H1 (cell line): Measurements from ENCODE around the gene NAIF1. TPM values are rescaled to one million over a fixed set of nuclear protein-coding genes. Genes with fewer than 3 reads are reported as not detected.

Experiments
- CHD2 ChIP-seq: IDR thresholded peaks from 2 replicates; pipeline ENCODE4 v1.6.1; 2012; ENCODE audit warnings: low read length, improper control_type of control experiment
- EP300 ChIP-seq, 2 experiments: IDR thresholded peaks; 1 replicate in 1 of 2; 2 replicates in 1 of 2; pipeline ENCODE4 v1.6.1; 2011 to 2012; ENCODE audit warnings: low read depth in 2 of 2, low read length in 2 of 2, mild to moderate bottlenecking in 2 of 2, borderline replicate concordance in 1 of 2, inconsistent platforms in 1 of 2, moderate library complexity in 1 of 2
- POLR2A ChIP-seq, 2 experiments: IDR thresholded peaks; 1 replicate in 1 of 2; 2 replicates in 1 of 2; pipeline ENCODE4 v1.6.1; 2011; ENCODE audit warnings: low read depth in 2 of 2, low read length in 2 of 2, mild to moderate bottlenecking in 2 of 2; ENCODE audit errors: control extremely low read depth in 1 of 2
- SP1 ChIP-seq: IDR thresholded peaks from 2 replicates; pipeline ENCODE4 v1.6.1; 2011; ENCODE audit warnings: low read depth, low read length
- SP4 ChIP-seq: IDR thresholded peaks from 2 replicates; pipeline ENCODE4 v1.6.1; 2012; ENCODE audit warnings: low read length, inconsistent platforms
- ZNF274 ChIP-seq: IDR thresholded peaks from 2 replicates; pipeline ENCODE4 v1.7.0; 2012; ENCODE audit warnings: low read length, borderline replicate concordance; ENCODE audit errors: extremely low read depth
- polyA plus RNA-seq, 7 experiments: library from polyadenylated mRNA; depleted of rRNA in 3 of 7; stranded (reverse) in 5 of 7; unstranded in 2 of 7; fragments of >200 nt in 5 of 7; fragments of 200-250 nt in 2 of 7; gene quantifications; 1 replicate in 5 of 7; 2 replicates in 1 of 7; 4 replicates in 1 of 7; pipeline versions ENCODE4 v1.2.1 to v1.2.3, GENCODE V29; 2011 to 2013; ENCODE audit warnings: missing spikeins in 2 of 7, mixed read lengths in 2 of 7
- total RNA-seq: library from RNA; stranded (reverse); fragmentation: NEBNext Ultra II Directional; extraction: Animal tissue kit (Norgen Biotek cat#: 25700); gene quantifications from 2 replicates; pipeline ENCODE4 v1.2.1, GENCODE V29; 2021

NAIF1 gene
- total and polyA plus RNA-seq, 2 of the 8 experiments (the other 6 are each of a cell fraction or from before 2014, with no cell fraction given): 8.7 to 9.0 TPM

DNA sequence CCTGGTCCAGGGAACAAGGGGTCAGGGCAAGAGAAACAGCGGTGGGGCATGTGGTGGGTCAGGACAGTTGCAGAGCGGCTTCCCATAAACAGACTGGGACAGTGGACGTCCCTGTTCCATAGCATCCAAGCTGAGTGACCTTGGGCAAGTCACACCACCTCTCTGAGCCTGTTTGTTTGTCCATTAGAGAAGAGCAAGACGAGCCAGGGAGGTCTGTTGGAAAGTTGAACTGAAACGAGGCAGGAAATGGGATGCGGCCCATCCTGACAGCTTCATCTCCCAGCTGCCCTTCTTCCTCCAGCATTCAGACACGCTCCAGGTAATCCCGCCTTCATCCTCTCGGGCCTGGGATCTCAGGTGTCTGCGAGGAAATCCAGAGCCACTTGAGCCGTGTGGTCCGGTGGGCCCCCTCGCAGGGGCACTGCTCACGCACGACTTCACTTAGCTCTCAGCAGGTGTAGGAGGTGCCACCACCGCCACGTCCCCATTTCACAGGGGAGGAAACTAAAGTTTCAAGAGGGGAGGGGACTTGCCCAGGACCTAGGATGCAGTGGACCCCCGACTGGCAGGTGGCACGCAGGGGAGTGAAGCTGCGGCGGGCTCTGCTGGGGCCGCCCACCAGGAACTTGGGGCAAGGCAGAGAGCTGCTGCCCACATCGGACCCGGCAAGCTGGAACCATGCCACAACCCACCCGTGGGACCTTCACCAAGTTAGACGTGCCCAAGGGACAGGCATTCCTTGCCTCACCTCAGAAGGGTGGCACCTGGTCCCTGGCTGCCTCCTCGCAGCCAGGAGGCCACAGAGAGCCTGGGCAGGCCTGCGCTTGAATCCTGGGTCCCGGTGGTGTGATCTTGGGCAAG lies 47.4 kb upstream of the NAIF1 start (continued):
- TF ChIP-seq CHD2 (no peak), SP4 (no peak), POLR2A (IDR thresholded peaks at IDR 0.05; ENCODE audit: control extremely low read depth in 1 of 2, low read depth in 2 of 2, low read length in 2 of 2) (no peak), SP1 (no peak), ZNF274 (no peak), EP300 (IDR thresholded peaks at IDR 0.05; ENCODE audit: borderline replicate concordance in 1 of 2, low read depth in 2 of 2, low read length in 2 of 2) (no peak)
- TF ChIP-seq, all 59 proteins: peak for 0
